ENCODE data around the gene WNT3.

DNA sequence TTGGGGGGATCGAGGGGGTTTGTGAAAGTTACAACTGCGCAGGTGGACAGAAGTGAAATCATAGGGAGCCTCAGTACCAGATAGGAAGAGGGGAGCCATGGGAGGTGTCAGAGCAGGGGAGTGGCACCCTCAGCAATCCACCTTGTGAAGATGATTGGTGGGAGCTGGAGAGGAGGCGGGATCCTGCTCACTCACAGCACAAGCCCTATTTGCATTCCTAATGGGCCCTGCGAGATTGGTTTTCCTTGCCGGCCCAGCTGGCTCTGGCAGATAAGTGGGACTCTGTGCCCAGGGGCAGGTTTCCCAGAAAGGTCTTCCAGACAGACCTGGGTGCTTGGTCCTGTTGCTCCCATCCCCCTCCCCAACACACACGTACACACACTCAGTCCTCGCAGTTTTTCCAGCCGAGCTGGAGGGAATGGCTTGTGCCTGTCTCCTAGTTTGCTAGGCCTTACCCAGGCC, 9.4 kb downstream of the WNT3 start:
- TF ChIP-seq, protein P1, sequence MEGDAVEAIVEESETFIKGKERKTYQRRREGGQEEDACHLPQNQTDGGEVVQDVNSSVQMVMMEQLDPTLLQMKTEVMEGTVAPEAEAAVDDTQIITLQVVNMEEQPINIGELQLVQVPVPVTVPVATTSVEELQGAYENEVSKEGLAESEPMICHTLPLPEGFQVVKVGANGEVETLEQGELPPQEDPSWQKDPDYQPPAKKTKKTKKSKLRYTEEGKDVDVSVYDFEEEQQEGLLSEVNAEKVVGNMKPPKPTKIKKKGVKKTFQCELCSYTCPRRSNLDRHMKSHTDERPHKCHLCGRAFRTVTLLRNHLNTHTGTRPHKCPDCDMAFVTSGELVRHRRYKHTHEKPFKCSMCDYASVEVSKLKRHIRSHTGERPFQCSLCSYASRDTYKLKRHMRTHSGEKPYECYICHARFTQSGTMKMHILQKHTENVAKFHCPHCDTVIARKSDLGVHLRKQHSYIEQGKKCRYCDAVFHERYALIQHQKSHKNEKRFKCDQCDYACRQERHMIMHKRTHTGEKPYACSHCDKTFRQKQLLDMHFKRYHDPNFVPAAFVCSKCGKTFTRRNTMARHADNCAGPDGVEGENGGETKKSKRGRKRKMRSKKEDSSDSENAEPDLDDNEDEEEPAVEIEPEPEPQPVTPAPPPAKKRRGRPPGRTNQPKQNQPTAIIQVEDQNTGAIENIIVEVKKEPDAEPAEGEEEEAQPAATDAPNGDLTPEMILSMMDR (conservative IDR thresholded peaks at IDR 0.05; ENCODE audit: low read length) = no peak
- no peak for TF ChIP-seq EZH2phosphoT487 (IDR thresholded peaks at IDR 0.05; ENCODE audit: borderline replicate concordance, low read depth, low read length)
